HG03439 (cell line): ENCODE measurements around the gene LRRC56.
A peak's percentile ranks its signal among the peaks of the same experiment; 100 is the strongest.

Source experiments
- ATAC-seq: cut with Tn5 transposase; IDR thresholded peaks from one replicate; pipeline ENCODE4 v1.9.1; 2021; ENCODE audit warnings: mild to moderate bottlenecking, moderate library complexity; ENCODE audit not compliant: unreplicated experiment

Gene LRRC56, protein sequence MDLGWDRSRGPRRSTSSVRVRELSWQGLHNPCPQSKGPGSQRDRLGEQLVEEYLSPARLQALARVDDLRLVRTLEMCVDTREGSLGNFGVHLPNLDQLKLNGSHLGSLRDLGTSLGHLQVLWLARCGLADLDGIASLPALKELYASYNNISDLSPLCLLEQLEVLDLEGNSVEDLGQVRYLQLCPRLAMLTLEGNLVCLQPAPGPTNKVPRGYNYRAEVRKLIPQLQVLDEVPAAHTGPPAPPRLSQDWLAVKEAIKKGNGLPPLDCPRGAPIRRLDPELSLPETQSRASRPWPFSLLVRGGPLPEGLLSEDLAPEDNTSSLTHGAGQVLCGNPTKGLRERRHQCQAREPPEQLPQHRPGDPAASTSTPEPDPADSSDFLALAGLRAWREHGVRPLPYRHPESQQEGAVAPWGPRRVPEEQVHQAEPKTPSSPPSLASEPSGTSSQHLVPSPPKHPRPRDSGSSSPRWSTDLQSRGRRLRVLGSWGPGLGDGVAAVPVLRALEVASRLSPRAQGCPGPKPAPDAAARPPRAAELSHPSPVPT

DNA sequence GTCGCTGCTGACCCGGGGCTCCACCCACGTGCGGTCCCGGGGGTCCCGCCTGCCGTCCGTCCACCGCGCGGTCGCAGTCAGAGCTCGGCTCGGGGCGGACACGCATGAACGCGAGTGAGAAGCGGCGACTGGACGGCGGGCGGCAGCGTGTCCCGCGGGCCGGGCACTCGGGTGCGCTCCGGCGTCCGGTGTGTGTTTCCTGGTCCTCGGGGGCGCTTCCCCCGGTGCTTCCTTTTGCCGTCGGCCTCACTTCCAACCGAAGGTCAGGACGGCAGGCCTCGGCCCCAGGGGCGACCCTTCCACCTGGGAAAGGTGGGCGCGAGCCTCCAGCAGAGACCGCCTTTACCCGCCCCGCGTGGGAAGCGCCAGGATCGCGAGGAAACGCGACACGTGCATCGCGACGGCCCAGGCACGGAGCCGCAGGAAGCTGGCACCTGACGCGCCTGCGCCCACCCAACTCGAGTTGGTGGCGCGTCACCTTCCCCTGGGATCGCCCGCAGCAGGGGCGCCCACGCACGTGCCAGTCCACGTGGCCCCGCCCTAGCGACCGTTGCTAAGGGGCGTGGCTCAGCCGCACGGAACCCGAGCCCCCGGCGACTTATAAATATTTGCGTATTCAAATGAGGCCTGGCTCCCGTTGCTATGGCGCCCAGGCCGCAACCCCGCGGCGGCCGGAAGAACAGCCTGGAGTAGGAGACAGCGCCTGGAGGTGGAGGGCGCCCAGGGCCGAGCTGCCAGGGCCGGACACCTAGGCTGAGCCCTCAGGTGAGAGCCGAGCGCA is at the start of gene LRRC56:
LRRC56 (plus strand) TSS at position 687 of the 781 bp plus-strand sequence. CDS start 3,158 bp downstream, outside the sequence.
- ATAC-seq, result peak; percentile 46

DNA sequence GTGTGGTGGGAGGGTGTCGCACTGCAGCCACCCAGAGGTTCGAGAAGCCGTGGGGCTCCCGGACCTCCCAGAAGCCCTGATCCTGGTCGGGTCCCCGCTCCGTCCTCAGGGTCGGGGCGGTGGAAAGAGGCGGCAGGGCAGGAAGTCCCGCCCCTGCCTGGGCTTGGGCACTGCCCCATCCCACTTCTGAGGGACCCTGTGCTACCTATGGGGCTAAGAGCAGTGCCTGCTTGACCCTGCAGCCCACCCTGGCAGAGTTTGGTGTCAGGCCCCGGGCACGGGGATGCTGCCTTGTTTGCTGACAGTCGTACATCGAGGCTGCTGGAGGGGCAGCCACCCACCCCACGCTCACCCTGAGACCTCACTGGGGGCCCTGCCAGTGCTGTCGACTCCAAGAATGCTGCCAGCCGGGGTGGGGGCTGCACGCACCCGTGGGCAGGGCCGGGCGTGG is 49.7 kb upstream of the LRRC56 start:
- no peak for ATAC-seq

GRCh38 chr11:488062-488461 is 49.3 kb upstream of the LRRC56 start:
- ATAC-seq, result no peak

- ATAC-seq, result no peak
These were observed 48.7 kb upstream of the LRRC56 start for GRCh38 chr11:488579-488978.

DNA sequence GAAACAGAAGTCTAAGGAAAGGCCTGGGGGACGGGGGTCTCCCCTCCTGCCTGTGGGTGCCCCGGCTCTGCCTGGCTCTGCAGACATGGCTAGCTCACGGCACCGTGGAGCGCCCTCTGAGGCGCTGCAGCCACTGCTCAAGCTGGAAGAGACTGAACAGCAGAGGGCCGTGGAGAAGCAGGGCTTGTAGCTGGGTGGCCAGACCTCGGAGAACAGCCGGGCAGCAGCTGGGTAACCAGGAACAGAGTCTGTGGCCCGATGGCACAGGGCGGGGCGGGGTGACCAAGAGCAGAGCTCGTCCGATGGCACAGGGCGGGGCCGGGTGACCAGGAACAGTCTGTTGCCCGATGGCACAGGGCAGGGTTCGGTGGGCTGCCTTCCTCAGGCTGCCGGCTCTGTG is 48.3 kb upstream of the LRRC56 start:
- no peak for ATAC-seq

GRCh38 chr11:489610-490185 is 47.6 kb upstream of the LRRC56 start:
- ATAC-seq, result no peak

DNA sequence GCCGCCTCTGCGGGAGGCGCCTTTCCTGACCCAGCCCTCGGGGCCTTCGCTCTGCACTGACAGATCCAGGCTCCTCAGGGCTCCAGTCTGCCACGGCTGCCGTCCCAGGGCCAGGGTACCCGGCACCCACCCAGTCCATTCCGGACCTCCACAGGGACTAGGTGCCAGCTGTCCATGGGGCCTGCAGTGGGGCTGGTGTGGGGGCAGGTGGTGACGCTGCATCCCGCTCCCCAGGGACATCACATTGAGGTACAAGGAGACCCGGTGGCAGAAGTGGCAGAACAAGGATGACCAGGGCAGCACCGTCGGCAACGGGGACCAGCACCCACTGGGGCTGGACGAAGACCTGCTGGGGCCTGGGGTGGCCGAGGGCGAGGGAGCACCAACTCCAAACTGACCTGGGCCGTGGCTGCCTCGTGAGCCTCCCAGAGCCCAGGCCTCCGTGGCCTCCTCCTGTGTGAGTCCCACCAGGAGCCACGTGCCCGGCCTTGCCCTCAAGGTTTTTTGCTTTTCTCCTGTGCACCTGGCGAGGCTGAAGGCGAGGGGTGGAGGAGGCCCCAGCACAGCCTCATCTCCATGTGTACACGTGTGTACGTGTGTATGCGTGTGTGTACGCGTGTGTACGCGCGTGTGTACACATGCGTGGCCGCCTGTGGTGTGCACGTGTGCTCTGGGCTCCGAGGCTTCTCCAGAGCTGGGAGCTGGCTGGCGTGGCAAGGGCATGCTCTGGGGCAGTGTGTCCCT is 47.0 kb upstream of the LRRC56 start:
- no peak for ATAC-seq

DNA sequence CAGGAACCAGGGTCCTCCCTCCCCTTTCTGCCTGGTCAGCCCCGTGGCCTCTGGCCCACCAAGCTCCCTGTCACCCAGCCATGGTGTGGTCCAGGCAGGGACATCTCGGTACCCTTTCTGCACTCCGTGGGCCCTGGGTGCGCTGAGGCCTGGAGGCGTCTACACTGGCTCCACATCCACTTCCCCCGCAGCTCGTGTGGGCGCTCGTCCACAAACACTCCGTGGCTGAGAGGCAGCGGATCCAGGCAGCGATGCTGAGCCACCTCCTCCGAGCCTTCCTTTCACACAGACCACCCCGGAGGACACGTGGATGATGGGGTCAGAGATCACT is 46.4 kb upstream of the LRRC56 start:
- ATAC-seq, result no peak

DNA sequence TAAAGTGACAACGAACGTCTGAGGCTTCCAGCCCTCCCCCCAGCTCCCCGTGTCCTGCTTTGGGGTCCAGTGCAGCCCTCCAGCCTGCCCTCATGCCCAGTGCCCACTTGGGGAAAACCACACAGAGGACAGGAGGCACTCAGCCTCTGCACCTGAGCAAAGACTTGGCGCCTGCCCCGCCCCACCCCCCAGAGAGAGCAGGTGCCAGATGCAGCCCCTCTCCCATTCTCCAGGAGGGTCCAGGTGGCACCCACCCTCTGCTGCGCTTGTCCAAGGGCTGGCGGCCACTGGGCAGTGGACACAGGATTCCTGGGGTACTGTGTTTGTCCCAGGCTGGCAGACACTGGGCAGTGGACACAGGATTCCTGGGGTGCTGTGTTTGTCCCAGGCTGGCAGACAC is 46.0 kb upstream of the LRRC56 start:
- ATAC-seq, result no peak

DNA sequence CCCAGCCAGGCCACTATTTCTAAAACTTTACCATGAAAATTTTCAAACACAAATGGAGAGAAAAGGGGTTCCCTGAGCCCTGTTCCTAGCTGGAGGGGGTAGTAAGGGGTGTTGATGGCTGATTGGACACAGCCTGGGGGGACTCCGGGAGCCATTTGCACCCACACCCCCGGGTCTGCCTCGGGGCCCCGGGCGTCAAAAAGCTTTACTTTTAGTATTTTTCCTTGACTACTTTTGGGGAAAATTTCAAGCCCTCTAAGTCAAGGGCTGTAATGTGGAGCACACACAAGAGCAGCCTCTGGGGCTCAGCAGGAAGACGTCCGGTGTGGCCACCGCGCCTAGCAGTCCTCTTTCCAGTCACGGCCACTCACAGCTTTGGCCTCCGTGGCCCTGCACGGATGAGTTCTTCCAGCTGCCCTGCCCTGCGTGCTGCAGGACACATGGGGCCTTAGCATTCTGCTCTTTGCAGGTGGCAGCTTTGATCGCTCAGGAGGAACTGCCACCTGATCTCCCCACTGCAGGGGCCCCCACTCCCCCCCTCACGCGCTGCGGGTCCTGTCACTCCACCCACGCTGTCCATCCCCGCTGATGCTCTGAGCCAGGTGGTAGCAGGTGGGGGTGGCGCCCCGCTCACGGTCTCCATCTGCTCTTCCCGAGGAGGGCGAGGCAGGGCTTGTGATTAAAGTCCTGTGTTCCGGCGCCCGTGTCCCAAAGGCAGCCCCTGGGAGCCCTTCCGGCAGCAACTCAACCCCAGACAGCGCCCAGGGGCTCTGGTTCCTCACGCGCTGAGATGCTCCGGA is 44.7 kb upstream of the LRRC56 start:
- no peak for ATAC-seq

- ATAC-seq, result no peak
These were observed 42.4 kb upstream of the LRRC56 start for GRCh38 chr11:494761-495536.

GRCh38 chr11:495537-495931 is 41.8 kb upstream of the LRRC56 start:
- no peak for ATAC-seq

GRCh38 chr11:496834-497564 is 40.3 kb upstream of the LRRC56 start:
- ATAC-seq, result no peak

- no peak for ATAC-seq
These were observed 39.6 kb upstream of the LRRC56 start for GRCh38 chr11:497565-498296.

- no peak for ATAC-seq
These were observed 38.8 kb upstream of the LRRC56 start for GRCh38 chr11:498297-499181.

DNA sequence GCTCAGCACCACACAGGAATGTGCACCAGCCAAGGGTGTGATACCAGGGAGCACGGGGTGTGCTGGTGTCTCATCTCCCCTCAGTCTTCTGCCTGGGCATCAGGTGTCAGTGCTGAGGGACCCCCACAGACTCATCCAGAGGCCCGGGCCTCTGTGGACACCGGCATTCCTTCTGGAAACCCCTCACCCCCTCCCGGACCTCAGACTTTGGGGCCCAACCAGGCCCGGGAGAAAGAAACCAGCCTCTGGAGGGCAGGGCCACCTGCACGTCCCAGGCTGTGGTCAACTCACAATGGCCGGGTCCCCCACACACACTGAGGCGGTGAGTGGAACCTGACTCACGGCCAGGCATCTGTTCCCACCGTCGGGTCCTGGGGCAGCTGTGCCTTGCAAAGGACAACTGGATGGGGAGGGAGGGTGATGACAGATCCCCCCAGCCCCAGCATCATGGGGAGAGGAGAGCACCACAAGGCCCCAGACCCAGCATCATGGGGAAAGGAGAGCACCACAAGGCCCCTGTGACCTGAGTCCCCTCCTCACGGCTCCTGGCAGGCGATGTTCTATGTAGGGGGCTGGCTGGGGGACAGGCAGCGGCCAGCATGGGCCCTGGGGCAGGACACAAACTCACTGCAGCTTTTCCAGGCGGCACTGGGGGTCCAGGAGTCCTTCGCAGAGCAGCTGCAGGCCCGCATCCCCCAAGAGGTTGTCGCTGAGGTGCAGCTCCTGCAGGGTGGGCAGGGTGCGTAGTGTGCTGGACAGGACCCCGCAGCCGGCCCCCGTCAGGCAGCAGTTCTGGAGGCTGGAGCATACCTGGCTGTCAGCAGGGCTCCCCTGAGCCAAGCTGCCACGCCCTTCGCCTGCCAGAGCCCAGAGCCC is 37.9 kb upstream of the LRRC56 start:
- ATAC-seq, result no peak
